Stimulated activated CD4-positive, alpha-beta T cell treated with anti-CD3 and anti-CD28 coated beads, Interleukin-12 subunit alpha, Interleukin-12 subunit beta, amount 100 ng/mL, for 4 hours (primary cell): ENCODE measurements around the gene SMOC1.

Experiments
- DNase-seq: peaks from one replicate; pipeline ENCODE4 v3.0.0-alpha.2; 2020

Gene SMOC1

DNA sequence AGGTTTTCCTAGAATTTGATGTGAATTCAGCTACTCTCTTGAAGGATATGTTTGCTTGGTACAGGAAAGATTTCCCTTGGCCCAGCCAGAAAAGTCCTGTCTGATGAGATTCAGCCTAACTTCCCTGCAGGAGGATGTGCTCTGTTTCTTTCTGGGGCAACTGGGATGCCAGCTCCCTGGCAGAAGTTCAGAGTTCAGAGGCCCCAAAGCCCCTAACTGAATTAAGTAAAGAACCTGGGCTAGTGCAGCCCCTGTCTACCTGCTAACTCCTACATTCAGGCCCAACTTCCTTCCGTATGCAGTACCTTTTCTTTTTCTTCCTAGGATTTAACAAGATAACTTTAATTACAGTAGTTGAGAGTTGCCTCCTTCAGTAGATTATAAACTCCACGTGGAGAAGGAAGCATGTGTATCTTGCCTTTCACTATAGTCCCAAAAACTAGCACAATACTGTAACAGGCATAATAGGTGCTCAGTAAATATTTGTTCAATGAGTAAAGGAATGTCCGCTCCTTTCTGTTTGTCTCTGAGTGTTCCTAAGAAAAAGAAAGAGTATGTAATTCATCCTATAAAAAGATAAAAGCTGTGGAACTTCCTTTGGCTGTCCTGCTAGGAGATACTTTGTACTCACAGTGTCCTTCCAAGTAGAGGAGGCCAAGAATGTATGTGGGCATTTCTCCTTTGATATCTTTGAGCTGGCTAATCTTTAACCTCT is 168.5 kb downstream of the SMOC1 start:
- no peak for DNase-seq

DNA sequence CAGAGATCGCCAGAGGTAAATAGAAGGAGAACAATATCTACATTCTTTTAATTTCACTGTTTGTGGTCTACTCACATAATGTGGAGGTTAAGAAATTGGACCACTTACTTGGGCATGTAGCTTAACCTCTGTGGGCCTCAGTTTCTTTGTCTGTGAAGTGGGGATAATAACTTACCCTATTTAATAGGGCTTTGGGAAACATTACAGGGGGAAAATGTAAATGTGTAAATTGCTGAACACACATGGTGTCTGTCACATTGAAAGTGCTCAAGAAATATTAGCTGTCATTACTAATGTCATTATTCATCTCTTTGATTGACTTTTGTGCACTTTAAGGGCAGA is 169.1 kb downstream of the SMOC1 start:
- DNase-seq: no peak

DNA sequence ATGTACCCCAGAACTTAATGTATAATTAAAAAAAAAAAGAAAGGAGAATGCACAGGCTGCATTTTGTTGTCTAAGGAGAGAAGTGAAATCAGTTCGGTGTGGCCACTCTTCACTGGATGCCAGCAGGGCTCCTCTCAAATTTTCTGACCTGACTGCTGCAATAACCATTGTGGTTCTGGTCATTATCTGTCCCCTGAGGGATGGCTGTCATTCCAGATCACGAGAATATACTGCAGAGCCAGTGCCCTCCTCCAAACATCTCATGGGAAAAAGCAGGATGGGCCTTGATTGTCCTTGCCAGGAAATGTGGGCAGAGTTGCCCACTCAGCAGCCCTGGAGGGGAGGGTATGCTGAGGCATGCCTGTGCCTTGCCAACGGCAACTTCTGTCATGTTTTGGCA is 170.4 kb downstream of the SMOC1 start:
- no peak for DNase-seq

DNA sequence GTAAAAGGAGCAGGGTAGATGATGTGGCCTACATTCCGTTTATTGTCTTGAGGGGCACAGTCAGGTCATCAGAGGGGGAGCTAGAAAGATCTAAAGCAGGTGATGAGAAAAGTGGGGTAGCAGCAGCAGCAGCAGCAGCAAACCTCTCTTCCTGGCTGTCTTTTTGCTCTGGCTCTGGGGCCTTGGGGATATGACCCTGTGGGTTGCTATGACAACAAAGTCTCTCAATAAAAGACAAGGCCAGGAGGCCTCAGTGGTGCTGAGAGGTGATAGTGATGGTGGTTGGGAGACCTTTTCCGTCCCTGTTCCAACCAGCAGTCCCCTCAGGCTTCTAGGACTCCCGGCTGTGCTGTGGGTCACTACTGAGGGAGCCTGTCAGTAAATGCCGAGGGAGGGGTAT is 170.9 kb downstream of the SMOC1 start:
- no peak for DNase-seq

DNA sequence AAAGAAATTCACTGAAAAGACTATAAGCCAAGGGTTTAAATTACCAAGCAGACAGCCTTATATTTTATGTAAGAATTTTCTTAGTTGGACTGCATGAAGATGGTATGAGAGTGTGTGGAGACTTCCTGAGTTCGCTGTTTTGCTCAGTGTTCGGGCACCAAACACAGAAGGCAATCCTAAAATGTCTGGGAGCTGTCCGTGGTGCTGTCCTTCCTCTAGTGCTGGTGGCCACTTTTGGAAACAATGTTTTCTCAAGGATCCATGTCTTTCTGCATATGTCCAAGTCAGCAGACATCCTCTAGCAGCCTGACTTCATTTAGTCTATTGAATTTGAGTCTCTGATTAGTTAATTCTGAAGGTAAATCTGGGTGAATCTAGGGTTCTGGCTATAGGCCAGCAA is 173.8 kb downstream of the SMOC1 start:
- peak; percentile 6 for DNase-seq

DNA sequence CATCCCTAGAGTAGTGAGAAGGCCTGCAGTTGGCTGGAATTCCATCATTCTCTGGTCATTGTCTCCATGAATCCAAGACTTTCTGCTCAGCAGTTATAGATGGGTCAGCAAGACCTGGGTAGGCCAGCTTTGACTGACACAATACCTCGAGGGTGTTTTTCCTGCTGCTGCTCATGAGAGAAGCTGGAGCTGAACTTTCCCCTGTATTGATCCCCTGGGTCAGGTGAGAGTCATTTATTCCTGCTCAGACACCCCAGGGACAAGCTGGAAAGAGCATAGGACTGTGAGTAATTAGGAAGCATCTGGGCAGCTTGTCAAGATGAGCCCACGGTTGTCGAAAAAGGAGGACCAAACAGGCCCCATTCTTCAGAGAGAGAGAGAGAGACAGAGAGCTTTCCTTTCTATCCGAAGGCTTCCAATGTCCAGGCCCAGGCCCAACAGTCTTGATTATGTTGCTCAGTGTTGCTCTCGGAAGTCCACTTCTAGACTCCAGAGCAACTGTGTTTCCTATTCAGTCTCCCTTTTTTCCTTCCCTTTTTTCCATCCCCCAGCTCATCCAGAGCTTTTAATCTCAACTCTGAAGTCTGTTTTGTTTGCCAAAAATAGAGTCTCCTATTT is 178.4 kb downstream of the SMOC1 start:
- no peak for DNase-seq

DNA sequence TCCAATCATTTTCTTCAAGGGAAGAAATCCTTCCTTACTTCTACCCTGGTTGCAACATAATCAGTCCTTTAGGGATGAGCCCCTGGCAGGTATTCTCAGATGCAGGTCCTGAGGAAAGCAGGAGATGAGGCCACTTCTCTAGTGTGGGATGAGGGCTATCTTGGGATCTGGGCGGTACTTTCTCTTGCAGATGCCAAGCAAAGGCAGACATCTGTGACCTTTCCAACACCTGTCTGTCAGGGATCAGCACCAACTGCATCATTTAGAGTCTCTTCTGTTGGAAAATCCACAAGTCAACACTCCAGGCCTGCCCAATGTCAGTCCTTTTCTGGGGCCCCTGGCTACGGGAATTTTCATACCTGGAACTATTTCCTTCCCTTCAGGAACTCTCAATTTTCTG is 180.3 kb downstream of the SMOC1 start:
- no peak for DNase-seq

DNA sequence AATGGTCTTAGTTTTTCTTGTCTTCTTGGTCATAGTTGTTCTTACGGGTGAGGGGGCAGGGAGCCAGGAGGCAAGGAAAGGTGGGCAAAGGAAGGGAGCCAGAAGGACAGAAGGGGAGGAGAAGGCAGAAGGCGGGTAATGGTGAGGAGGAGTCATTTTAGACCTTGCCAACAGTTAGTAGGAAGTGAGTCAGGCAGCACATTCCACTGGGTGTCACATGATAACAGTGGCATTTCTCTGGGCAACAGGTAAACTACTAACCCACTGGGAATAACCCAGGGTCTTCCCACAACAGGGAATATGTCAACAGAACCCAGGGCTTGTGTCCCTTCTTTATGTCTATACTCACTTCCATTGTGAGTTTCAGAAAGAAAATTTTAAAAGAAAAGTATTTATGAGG is 181.9 kb downstream of the SMOC1 start:
- DNase-seq: no peak

DNA sequence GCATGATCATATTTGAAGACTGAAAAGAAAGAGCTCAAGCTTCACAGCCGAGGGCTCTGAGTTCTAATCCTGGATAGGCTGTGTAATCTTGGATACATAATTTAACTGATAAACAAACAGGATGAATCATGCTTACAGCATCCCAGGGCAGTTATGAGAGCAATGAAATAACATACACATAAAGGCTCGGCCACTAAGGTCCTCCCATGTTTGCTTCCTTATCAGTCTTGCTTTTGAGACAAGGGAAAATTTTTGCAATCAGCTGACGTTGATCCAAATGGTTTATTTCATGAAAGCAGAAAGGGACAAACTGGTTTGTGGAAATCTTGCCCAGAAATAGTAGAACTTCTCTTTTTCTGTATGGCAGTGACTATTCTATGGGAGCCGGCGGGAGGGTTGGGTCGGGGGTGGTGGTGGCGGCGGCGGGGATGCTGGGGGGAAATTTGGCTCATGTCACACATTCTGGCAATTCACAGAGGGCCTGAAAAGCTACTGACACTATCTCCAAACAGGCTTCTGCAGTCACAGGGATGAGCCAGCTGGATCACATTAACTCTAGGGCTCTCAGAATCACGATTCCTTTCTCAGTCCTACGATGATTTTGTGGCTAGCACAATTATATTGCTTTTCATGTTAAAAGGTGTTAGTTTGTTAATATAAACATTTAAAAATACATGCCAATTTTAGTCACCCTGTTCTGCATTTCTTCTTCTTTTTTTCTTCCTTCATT is 185.1 kb downstream of the SMOC1 start:
- no peak for DNase-seq

DNA sequence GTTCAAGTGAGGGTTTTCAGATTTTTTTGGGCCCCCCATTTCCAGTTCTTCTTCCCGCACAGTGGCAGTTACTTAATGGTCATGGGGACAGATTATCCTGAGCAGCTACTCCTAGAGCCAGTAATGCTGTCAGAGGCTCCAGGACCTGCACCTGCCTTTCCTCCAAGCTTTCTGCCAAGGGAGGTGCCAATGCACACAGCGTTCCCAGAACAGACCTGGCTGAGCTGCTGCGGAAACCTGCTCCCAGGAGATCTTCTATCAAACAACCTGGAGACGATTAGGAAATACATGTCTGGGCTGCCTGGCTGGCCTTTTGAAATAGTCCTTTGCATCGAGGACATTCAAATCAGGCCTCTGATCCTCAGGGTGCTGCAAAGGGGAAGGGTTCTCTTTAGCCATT is 188.6 kb downstream of the SMOC1 start:
- no peak for DNase-seq

DNA sequence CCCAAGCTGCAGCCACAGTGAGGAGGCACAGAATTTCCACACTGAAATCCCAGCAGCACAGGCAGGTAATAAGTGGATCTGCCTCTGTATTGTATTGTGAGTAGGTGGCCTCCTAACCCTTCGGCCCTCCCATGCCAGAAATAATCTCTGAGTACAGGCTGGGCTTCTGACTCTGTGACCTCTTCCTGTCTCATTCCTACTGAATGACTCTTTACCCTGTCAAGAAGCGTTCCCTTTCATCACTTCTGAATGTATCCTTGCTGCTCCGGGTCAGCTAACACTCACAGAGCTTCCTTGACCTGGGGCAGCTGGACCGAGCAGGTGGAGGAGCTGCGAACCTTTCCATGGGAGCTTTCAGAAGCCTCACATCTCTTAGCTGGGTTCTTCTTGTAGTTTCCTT is 190.0 kb downstream of the SMOC1 start:
- DNase-seq: no peak

DNA sequence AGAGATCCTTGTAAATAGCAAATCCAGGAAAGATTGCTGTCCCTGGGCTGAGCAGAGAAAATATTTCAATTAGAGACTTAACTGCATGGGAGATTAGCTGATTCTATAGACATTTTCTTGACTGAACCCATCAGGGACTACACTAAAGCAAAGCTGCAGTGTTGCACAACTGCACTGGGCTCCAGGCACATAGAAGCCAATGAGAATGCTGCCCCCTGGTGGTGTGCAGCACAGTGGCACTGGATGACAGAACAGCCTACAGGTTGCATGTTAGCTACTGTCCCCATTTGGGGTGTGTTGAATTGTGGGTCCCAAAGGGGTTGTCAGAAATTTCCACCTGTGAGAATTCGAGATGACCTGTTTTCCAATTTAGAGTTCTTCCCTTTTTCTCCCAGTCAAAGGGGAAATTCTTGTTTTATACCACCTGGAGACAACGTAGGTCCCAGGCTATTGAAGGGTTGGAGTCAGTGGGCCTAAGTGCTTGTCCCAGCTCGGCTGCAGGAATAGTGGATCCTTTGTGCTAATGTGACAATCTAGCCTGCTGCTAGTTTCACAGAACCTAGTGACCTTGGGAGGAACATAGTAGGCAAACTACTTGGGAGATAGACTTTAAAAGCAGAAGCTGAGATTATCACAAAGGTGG is 194.8 kb downstream of the SMOC1 start:
- DNase-seq: peak; percentile 39

DNA sequence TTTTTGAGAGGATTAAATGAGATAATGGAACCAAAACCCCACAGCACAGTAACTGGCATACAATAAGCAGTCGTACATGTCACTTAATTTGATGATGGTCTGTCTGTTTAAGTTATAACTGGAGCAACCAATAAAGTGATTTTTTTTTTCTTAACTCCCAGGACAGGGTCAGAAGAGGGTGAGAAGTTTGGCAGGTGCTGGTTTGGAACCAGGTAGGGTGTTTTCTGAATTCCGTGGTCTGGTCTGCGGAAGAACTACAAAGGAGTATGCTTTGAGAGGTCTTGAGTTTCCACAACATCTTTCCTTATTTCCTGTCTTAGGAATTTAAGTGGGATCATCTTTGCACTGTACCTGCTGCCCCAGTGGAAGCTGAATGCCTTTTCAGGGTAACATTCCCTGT is 197.8 kb downstream of the SMOC1 start:
- no peak for DNase-seq

DNA sequence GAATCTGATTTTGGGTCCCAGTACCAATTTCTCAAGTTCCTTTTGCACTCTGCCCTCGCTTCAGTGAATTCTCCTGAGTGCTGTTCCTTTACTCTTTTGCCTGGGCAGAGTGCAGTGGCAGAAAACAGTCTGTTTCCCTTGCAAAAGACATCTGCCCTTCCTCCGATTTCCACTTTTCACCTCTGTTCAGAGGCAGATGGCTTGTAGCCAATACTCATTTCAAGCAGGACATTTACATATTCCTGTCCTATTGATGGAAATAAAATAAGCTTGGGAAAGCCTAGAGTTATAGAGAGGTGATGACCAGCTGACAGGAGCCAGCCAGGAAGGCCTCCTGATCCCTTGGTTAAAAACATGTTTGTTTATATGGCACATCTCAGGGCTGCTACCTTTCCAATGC is 198.5 kb downstream of the SMOC1 start:
- no peak for DNase-seq

DNA sequence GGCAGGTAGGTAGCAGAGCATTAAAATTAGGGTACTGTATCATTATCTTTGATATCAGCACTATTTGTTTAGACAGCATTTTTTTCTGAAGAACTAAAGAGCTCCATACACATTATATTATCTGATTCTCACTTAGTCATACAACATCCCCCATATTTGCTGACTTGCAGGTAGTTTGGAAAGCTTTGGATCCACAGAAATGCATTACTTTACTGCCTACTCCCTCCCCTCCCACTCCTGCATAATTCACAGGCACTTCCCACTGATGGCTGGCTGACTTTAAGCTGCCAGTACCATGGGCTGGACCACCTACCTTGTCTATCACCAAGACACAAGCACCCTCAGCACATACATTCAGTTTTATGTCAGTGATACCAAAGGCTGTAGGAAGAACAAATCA is 199.1 kb downstream of the SMOC1 start:
- no peak for DNase-seq

DNA sequence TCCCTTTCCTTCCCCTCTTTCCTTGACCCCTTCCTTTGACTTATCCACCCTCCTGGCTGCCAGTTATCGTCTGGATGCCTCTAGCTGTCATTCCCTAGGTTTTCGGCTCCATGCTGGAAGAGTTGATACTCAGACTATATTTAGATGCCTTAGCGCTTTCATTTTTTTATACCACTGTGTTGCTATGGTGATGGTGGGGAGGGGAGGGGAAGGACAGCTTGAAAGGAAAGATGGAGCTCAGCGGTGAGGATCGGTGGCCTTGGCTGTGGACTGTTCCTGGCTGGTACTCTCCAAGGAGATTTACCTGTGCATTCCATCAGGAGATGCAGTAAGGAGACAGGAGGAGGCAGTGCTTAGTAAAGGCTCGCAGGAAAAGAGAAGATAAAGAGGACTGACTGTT is 200.9 kb downstream of the SMOC1 start:
- DNase-seq: no peak
